Measurements from ENCODE around the gene SCD5. TPM values are rescaled to one million over a fixed set of nuclear protein-coding genes. Genes with fewer than 3 reads are reported as not detected.
A peak's percentile ranks its signal among the peaks of the same experiment; 100 is the strongest.

Gene SCD5
- total RNA-seq, 1 donor from 2014 or later, result 14.6 TPM

DNA sequence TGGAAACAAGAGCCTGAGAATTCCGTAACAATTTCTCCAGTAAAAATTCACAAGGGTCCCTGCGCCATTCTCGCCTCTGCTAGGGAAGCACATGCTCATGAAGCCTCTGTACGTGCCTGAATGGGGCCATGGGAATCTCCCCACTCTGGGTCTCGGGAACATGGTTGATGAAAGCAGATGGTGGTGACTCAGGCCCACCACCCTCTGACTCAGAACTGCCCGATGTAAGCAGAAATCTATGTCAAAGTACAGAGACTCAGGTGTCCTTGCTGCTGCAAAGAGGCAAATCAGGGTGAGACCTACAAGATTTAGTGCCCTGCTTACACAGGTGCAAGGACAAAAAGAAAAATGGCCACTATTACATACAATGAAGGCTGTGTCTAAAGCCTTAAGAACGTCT is 65.0 kb downstream of the SCD5 start:
- TF ChIP-seq, protein P1, sequence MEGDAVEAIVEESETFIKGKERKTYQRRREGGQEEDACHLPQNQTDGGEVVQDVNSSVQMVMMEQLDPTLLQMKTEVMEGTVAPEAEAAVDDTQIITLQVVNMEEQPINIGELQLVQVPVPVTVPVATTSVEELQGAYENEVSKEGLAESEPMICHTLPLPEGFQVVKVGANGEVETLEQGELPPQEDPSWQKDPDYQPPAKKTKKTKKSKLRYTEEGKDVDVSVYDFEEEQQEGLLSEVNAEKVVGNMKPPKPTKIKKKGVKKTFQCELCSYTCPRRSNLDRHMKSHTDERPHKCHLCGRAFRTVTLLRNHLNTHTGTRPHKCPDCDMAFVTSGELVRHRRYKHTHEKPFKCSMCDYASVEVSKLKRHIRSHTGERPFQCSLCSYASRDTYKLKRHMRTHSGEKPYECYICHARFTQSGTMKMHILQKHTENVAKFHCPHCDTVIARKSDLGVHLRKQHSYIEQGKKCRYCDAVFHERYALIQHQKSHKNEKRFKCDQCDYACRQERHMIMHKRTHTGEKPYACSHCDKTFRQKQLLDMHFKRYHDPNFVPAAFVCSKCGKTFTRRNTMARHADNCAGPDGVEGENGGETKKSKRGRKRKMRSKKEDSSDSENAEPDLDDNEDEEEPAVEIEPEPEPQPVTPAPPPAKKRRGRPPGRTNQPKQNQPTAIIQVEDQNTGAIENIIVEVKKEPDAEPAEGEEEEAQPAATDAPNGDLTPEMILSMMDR (IDR thresholded peaks at IDR 0.05; ENCODE audit: unreplicated experiment), result no peak
- Mint-ChIP-seq H3K9me3 (ENCODE audit: low read depth) (peaks cover 8% of the 10 kb centered on the region), H3K4me1 (ENCODE audit: low read depth) (peaks cover 15% of the 10 kb centered on the region), H3K27ac (peak overlapping the region; percentile 19), H3K4me3 (ENCODE audit: low read depth) (no peak overlapping the region), H3K36me3 (ENCODE audit: insufficient read depth) (no peaks in the 10 kb centered on the region), H3K27me3 (peaks cover 4% of the 10 kb centered on the region)
- DNase-seq (ENCODE audit: low spot score, unreplicated experiment), result no peak

DNA sequence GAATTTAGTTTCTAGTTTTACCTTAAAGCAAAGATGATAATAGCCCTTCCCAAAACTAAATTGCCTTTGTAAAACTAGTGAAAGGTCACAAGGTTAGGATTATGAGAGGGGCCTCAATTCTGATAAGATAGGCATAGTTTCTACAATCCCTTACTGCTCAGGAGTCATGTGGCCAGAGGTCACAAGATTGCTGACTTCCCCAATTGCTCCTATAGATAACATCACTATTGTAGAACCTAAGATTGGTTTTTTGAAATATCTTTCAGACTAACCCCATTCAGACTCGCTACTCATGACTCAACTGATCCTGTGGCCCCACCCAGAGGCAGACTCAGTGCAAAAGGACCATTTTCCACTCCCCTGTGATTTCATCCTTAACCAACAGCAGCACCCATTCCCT is 70.3 kb downstream of the SCD5 start:
- TF ChIP-seq, protein P1 (IDR thresholded peaks at IDR 0.05; ENCODE audit: unreplicated experiment), result no peak
- H3K9me3 Mint-ChIP-seq (ENCODE audit: low read depth), result peaks cover 11% of the 10 kb centered on the region
- peaks cover 2% of the 10 kb centered on the region for H3K4me1 Mint-ChIP-seq (ENCODE audit: low read depth)
- H3K27me3 Mint-ChIP-seq, result peaks cover 4% of the 10 kb centered on the region
- no peak overlapping the region for H3K4me3 Mint-ChIP-seq (ENCODE audit: low read depth)
- no peak overlapping the region for H3K27ac Mint-ChIP-seq
- no peak for DNase-seq (ENCODE audit: low spot score, unreplicated experiment)
- H3K36me3 Mint-ChIP-seq (ENCODE audit: insufficient read depth), result peaks cover 2% of the 10 kb centered on the region

DNA sequence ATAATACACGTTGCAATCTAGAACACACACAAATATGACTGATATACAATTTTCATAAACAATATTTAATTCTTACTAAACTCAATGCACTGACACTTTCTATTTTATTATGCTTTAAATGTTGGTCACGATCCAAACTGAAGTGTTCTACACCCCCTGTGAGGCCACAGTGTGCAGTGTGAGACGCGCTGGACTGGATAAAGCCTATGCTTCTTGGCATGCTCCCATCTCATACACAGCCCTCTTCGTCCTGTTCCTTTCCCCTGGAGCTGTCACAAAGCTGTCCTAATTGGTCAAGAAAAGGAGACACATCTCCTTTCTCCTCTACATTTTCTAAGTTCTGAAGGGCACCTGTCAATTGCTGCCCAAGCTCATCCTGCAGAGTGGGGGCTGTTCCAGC is 72.0 kb downstream of the SCD5 start:
- TF ChIP-seq, protein P1 (IDR thresholded peaks at IDR 0.05; ENCODE audit: unreplicated experiment), result no peak
- H3K4me1 Mint-ChIP-seq (ENCODE audit: low read depth), result peaks cover 2% of the 10 kb centered on the region
- no peaks in the 10 kb centered on the region for H3K27me3 Mint-ChIP-seq
- H3K9me3 Mint-ChIP-seq (ENCODE audit: low read depth), result peaks cover 11% of the 10 kb centered on the region
- H3K4me3 Mint-ChIP-seq (ENCODE audit: low read depth), result no peak overlapping the region
- no peak overlapping the region for H3K27ac Mint-ChIP-seq
- peaks cover 2% of the 10 kb centered on the region for H3K36me3 Mint-ChIP-seq (ENCODE audit: insufficient read depth)
- DNase-seq (ENCODE audit: low spot score, unreplicated experiment), result no peak

DNA sequence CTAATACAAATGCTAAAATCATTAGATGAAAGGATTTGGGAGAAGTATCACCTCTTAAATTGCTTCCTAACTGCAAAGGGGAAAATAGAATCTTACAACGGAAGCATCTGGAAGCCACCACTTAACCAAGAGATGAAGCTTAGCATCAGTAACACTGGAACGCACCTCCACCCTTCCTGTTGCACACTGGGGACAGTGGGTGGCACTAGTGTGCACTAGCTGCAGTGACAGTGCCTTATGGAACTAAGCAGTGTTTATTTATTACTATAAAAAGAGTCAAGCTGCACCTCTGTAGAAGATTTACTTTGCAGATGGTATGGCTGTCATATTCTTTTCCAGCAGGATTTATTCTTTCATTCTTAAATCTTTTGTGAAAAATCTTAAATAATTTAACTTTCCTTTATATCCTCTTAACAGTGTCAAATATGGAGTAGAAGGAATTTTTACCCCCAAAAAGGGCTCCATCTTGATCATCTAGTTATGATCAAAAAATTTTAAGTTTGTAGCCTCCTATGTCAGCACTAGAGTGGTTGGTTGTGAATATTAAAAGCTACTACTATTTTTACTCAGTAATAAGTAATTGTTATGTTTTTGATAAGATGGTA is 76.7 kb downstream of the SCD5 start:
- H3K4me3 Mint-ChIP-seq (ENCODE audit: low read depth), result no peak overlapping the region
- no peaks in the 10 kb centered on the region for H3K36me3 Mint-ChIP-seq (ENCODE audit: insufficient read depth)
- no peaks in the 10 kb centered on the region for H3K9me3 Mint-ChIP-seq (ENCODE audit: low read depth)
- no peak overlapping the region for H3K27ac Mint-ChIP-seq
- H3K4me1 Mint-ChIP-seq (ENCODE audit: low read depth), result peaks cover 7% of the 10 kb centered on the region
- no peak for DNase-seq (ENCODE audit: low spot score, unreplicated experiment)
- H3K27me3 Mint-ChIP-seq, result no peaks in the 10 kb centered on the region
- TF ChIP-seq, protein P1 (IDR thresholded peaks at IDR 0.05; ENCODE audit: unreplicated experiment), result peak; percentile 44

DNA sequence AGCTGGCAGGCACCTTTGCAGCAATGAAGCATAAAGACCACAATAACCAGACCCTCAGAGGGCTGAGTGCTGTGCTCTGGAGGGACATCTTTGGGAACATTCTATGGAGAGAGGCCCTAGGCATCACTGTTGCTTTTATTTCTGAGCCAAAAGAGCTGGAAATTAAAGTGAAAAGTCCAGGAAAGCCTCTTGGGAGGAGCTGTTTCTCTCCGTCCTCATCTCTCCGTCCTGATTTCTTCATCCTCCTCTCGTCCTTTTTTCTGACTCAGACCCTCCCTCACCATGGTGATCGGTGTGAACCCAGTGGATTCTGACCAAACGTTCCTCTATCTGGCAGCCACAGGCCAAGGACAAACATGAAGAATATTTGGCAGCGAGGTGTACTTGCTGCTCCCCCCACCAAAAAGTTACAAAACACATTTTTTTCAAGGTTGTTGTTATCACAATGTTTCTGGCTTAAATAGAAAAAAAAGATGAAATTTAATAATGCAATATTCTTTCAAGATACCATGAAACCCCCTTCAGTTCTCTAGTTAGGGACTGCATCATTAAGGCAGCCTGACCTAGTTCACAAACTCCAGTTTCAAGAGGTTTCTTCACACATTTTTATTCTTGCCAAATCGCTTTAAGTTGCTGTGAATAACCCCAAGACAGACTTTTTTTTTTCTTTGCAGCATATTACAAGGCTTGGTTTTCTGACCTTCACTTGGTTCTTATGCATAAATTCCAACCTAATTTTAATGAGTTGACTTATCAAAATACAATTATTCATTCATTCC is 80.2 kb downstream of the SCD5 start:
- no peak overlapping the region for H3K4me3 Mint-ChIP-seq (ENCODE audit: low read depth)
- no peaks in the 10 kb centered on the region for H3K9me3 Mint-ChIP-seq (ENCODE audit: low read depth)
- H3K4me1 Mint-ChIP-seq (ENCODE audit: low read depth), result peaks cover 14% of the 10 kb centered on the region
- DNase-seq (ENCODE audit: low spot score, unreplicated experiment), result no peak
- TF ChIP-seq, protein P1 (IDR thresholded peaks at IDR 0.05; ENCODE audit: unreplicated experiment), result no peak
- H3K27ac Mint-ChIP-seq, result no peak overlapping the region
- H3K36me3 Mint-ChIP-seq (ENCODE audit: insufficient read depth), result no peaks in the 10 kb centered on the region
- peaks cover 10% of the 10 kb centered on the region for H3K27me3 Mint-ChIP-seq
